ENCODE results near the gene ERFL.
"Not testable (repeated sequence)": the region's sequence is repeated elsewhere in the genome, so short reads cannot be mapped to it uniquely, and the experiment has no call there.

Gene ERFL

GRCh38 chr19:41876847-41877832 is 51.1 kb downstream of the ERFL start, which contains the start of gene CD79A:
Gene CD79A (plus strand): TSS chr19:41877279. CDS start chr19:41877305, 26 bp downstream.
- DNase-seq (ENCODE audit: low spot score) = peak; percentile 85
- TF ChIP-seq CTCF (IDR thresholded peaks at IDR 0.05; ENCODE audit: extremely low read depth, insufficient read depth, missing control alignments) = no peak
- in situ Hi-C loops (cut with MboI; ENCODE audit: low pct_unique_long_range_greater_than_20kb, low sequenced_read_pairs, unreplicated experiment) = no loop called here

- in situ Hi-C loops (cut with MboI; ENCODE audit: low pct_unique_long_range_greater_than_20kb, low sequenced_read_pairs, unreplicated experiment) = not testable (repeated sequence)
Measured at GRCh38 chr19:41875973-41876372, 52.3 kb downstream of the ERFL start.

GRCh38 chr19:41872775-41873647 is 55.2 kb downstream of the ERFL start:
- DNase-seq (ENCODE audit: low spot score) = no peak
- in situ Hi-C loops (cut with MboI; ENCODE audit: low pct_unique_long_range_greater_than_20kb, low sequenced_read_pairs, unreplicated experiment) = loop anchor here (5.0 kb wide), 1 partner anchor 79 kb away; no protein-coding TSS in a partner anchor
- peak; percentile 96 for TF ChIP-seq CTCF (IDR thresholded peaks at IDR 0.05; ENCODE audit: extremely low read depth, insufficient read depth, missing control alignments)

More at GRCh38 chr19:41875973-41876372, 52.3 kb downstream of the ERFL start:
- DNase-seq (ENCODE audit: low spot score) = not testable (repeated sequence)

- DNase-seq (ENCODE audit: low spot score) = no peak
- TF ChIP-seq CTCF (IDR thresholded peaks at IDR 0.05; ENCODE audit: extremely low read depth, insufficient read depth, missing control alignments) = no peak
- in situ Hi-C loops (cut with MboI; ENCODE audit: low pct_unique_long_range_greater_than_20kb, low sequenced_read_pairs, unreplicated experiment) = loop anchor here (5.0 kb wide), 1 partner anchor 80 kb away; no protein-coding TSS in a partner anchor
Measured at GRCh38 chr19:41872384-41872774, 55.9 kb downstream of the ERFL start.

GRCh38 chr19:41871573-41872383 is 56.5 kb downstream of the ERFL start:
- TF ChIP-seq CTCF (IDR thresholded peaks at IDR 0.05; ENCODE audit: extremely low read depth, insufficient read depth, missing control alignments) = no peak
- DNase-seq (ENCODE audit: low spot score) = peak; percentile 77
- in situ Hi-C loops (cut with MboI; ENCODE audit: low pct_unique_long_range_greater_than_20kb, low sequenced_read_pairs, unreplicated experiment) = loop anchor here (5.0 kb wide), 1 partner anchor 81 kb away; no protein-coding TSS in a partner anchor

- in situ Hi-C loops (cut with MboI; ENCODE audit: low pct_unique_long_range_greater_than_20kb, low sequenced_read_pairs, unreplicated experiment) = loop anchor here (5.0 kb wide), 1 partner anchor 82 kb away; no protein-coding TSS in a partner anchor
- DNase-seq (ENCODE audit: low spot score) = no peak
- no peak for TF ChIP-seq CTCF (IDR thresholded peaks at IDR 0.05; ENCODE audit: extremely low read depth, insufficient read depth, missing control alignments)
Measured at GRCh38 chr19:41870401-41870873, 57.8 kb downstream of the ERFL start.

Data from GM13977 (cell line).